Transverse colon (tissue), 4 donors: Measurements from ENCODE around the gene SUFU. TPM values are rescaled to one million over a fixed set of nuclear protein-coding genes. Genes with fewer than 3 reads are reported as not detected.

Experiments used
- DNase-seq: peaks from one replicate; pipeline ENCODE4 v3.0.0-alpha.2; 2019
- H3K27ac ChIP-seq, 4 donors: fragments of 200-600 bp; sonication (generic); 2 replicates each; pipeline ENCODE4 v1.5.1; 2016 to 2018; ENCODE audit warnings: inconsistent platforms in 4 of 4
- H3K27me3 ChIP-seq: fragments of 200-600 bp; sonication (generic); 2 replicates; pipeline ENCODE4 v1.5.1; 2017; ENCODE audit warnings: inconsistent platforms
- H3K36me3 ChIP-seq, 4 donors: fragments of 200-600 bp; sonication (generic); 2 replicates each; pipeline ENCODE4 v1.5.1; 2017 to 2019; ENCODE audit warnings: inconsistent platforms in 4 of 4
- H3K4me1 ChIP-seq, 4 donors: fragments of 200-600 bp; sonication (generic); 2 replicates each; pipeline ENCODE4 v1.5.1; 2017 to 2020; ENCODE audit warnings: inconsistent platforms in 4 of 4
- H3K4me3 ChIP-seq, 4 donors: fragments of 200-600 bp; sonication (generic); 1 replicate in 1 of 4; 2 replicates in 3 of 4; pipeline versions ENCODE4 v1.5.1 to v1.6.1; 2017 to 2019; ENCODE audit warnings: inconsistent platforms in 4 of 4
- H3K9me3 ChIP-seq, 2 donors: fragments of 200-600 bp; sonication (generic); 2 replicates each; pipeline ENCODE4 v1.5.1; 2017 to 2019; ENCODE audit warnings: inconsistent platforms in 2 of 2
- CTCF ChIP-seq, 5 experiments: fragments of 200-600 bp in 3 of 5; fragments of 450-650 bp in 2 of 5; sonication (generic) in 3 of 5; IDR thresholded peaks; 1 replicate in 2 of 5; 2 replicates in 3 of 5; pipeline ENCODE4 v1.5.1; 2016 to 2017; ENCODE audit warnings: antibody characterized with exemption in 5 of 5, inconsistent platforms in 3 of 5, mild to moderate bottlenecking in 2 of 5, moderate library complexity in 1 of 5
- EP300 ChIP-seq: sonication (generic); formaldehyde crosslinking; IDR thresholded peaks from one replicate; pipeline ENCODE4 v1.6.1; 2017; ENCODE audit warnings: antibody characterized with exemption, low read depth
- POLR2A ChIP-seq: fragments of 450-650 bp; IDR thresholded peaks from one replicate; pipeline ENCODE4 v1.6.1; 2016; ENCODE audit warnings: antibody characterized with exemption, mild to moderate bottlenecking, moderate library complexity
- POLR2AphosphoS5 ChIP-seq, 3 donors: sonication (generic); formaldehyde crosslinking; IDR thresholded peaks; one replicate each; pipeline ENCODE4 v1.6.1; 2016; ENCODE audit warnings: antibody characterized with exemption in 3 of 3
- WGBS, 2 donors: methylation state at CpG; one replicate each; pipeline ENCODE4 v1.1.5; 2018; ENCODE audit warnings: low coverage in 1 of 2; 5-methylcytosine and 5-hydroxymethylcytosine counted together
- in situ Hi-C, 4 donors: fragments of 200-750 bp; cut with MboI; loops; one replicate each; pipeline versions ENCODE4 v1.15.0 to v1.15.1; 2017; ENCODE audit warnings: low sequenced_read_pairs in 3 of 4, low pct_ligation_motif_present in 1 of 4, low pct_unique_long_range_greater_than_20kb in 1 of 4
- intact Hi-C: fragments of 100-400 bp; cut with DNase I; formaldehyde crosslinking; loops from one replicate; pipeline ENCODE4 v1.15.1; 2023; ENCODE audit warnings: low total_unique reads
- total RNA-seq, 4 donors: library from RNA; depleted of rRNA; stranded (reverse); fragments of >200 nt; gene quantifications; one replicate each; pipeline ENCODE4 v1.1.0, GENCODE V29; 2016

The SUFU gene
- total RNA-seq, 4 donors from 2014 or later, result 5.4 to 13.8 (median 6.6) TPM

DNA sequence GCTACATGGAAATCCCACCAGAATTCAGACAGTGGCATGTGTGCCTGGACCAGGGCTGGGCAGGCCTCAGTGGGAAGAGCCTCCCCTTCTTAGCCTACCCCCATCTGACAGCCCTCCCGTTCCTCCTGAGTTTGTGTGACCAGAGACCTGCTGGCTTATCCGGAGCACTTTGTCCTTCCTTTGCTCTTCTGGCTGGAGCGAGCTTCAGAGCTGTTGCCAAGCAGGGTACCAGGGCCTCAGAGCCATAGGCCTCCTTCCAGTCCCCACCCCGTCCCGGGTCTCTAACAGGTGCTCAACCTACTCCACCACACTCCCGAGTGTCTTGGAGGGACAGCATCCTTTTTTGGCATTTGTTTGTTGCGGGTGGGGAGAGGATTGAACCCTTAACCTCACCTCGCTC, 114.0 kb downstream of the SUFU start:
- Histone ChIP-seq H3K4me1 (peaks cover 28 to 62% (median 36%) of the 10 kb centered on the region in 4 donors), H3K36me3 (peaks cover 0 to 3% (median 0%) of the 10 kb centered on the region in 4 donors), H3K4me3 (no peak overlapping the region), H3K9me3 (no peaks in the 10 kb centered on the region), H3K27ac (peak overlapping the region in 1 of 4 donors; percentile 59), H3K27me3 (no peaks in the 10 kb centered on the region)
- TF ChIP-seq POLR2AphosphoS5 (IDR thresholded peaks at IDR 0.05), result no peak
- TF ChIP-seq EP300, result no peak
- TF ChIP-seq POLR2A, result no peak
- TF ChIP-seq CTCF (IDR thresholded peaks at IDR 0.05), result no peak
- DNase-seq, result no peak
- in situ Hi-C loops (no loop called here), intact Hi-C loops (no loop called here)
- WGBS, 2 donors, result 88% methylated on average over 8 of the region's 8 CpGs; no CpG with 5 or more reads in 1 of the 2 donors

DNA sequence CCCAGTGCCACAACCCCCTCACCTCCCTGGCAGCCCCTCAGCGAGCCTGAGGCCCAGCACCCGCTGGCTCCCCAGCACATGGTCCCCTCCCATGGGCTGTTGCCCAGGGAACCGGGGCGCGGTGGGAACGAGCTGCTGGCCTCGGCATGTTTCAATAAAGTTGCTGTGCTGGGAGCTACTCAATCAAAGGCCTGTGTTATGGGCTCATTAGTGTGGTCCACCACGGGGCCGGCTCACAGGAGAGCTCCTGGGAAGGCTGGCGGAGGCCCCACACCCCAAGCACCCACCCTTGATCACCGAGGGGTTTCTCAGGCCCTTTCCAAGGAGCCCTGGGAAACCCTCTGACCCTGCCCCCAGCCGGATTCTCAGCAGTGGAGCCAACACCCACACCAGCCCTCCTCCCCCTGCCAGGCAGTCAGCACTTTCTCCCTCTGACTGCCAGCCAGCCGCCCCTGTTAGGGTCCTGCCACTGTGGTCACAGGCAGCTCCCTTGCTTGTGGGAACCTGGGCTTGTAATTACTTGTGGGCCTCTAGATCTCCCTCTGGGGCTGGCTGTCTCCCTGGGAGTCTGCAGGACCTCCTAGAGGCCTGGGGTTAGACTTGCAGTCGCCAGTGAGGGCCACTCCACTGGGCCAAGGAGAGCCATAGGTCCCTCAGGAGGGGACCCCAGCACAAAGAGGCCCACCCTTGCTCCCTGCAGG, 115.7 kb downstream of the SUFU start:
- Histone ChIP-seq H3K9me3 (no peaks in the 10 kb centered on the region), H3K27me3 (no peaks in the 10 kb centered on the region), H3K36me3 (peaks cover 0 to 3% (median 0%) of the 10 kb centered on the region in 4 donors), H3K27ac (peak overlapping the region; percentile 21 to 59 (median 42)), H3K4me1 (peaks cover 28 to 51% (median 30%) of the 10 kb centered on the region in 4 donors), H3K4me3 (no peak overlapping the region)
- no peak for TF ChIP-seq POLR2A
- no peak for TF ChIP-seq POLR2AphosphoS5 (IDR thresholded peaks at IDR 0.05)
- no peak for TF ChIP-seq CTCF (IDR thresholded peaks at IDR 0.05)
- TF ChIP-seq EP300, result no peak
- WGBS, 2 donors, result 81% methylated on average over 5 of the region's 14 CpGs; no CpG with 5 or more reads in 1 of the 2 donors
- DNase-seq, result no peak
- intact Hi-C loops, result no loop called here
- in situ Hi-C loops, result no loop called here

GRCh38 chr10:102620138-102620590, 116.4 kb downstream of the SUFU start:
- H3K4me3 ChIP-seq, result no peak overlapping the region
- peak; percentile 49 for DNase-seq
- peaks cover 0 to 3% (median 0%) of the 10 kb centered on the region in 4 donors for H3K36me3 ChIP-seq
- peaks cover 28 to 51% (median 30%) of the 10 kb centered on the region in 4 donors for H3K4me1 ChIP-seq
- H3K27me3 ChIP-seq, result no peaks in the 10 kb centered on the region
- TF ChIP-seq POLR2A (no peak), EP300 (no peak), POLR2AphosphoS5 (IDR thresholded peaks at IDR 0.05) (no peak), CTCF (IDR thresholded peaks at IDR 0.05) (no peak)
- in situ Hi-C loops, result no loop called here
- H3K9me3 ChIP-seq, result no peaks in the 10 kb centered on the region
- 46% methylated on average over 4 of the region's 5 CpGs; no CpG with 5 or more reads in 1 of the 2 donors for WGBS, 2 donors
- intact Hi-C loops, result no loop called here
- H3K27ac ChIP-seq, result peak overlapping the region; percentile 21 to 59 (median 42)

DNA sequence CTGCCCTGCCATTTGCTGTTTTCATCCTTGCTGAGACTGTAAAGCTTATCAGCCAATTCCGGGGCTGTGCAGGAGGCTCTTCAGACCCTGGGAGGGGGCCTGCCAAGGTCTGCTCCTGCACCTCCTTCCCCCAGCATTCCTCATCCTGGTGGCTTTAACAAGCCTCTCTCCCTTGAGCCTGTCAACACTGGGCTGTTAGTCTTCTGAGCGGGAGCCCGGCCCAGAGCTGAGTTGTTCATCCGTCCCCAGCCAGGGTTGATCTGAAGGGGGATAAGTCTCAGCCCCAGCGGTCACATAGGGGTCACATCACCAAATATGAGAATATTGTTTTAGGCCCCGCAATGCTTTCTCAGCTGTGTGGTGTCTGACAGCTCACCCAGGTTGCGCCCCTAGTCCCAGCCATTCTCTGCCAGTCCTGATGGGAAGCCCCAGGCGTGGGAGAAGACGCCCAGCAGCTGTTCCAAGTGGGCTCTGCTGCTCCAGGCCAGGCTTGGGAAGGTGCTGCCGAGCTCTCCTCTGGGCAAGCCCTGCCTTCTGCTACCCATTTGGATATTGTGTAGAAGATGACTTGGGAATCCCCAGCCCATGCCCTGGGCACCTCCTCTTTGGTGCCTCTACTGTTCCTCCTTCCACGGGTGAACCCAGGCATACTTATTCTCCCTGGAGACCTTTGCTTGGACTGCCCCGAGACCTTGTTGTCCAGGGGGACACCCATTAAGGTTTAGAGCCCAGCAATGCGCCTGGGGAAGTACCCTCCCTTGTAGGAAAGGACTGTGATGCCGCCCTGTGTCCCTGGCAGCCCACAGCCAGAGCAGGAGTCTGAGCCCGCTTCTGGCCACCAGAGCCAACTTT, 117.0 kb downstream of the SUFU start:
- no peak for TF ChIP-seq EP300
- no peak for TF ChIP-seq CTCF (IDR thresholded peaks at IDR 0.05)
- TF ChIP-seq POLR2A, result no peak
- no peak for TF ChIP-seq POLR2AphosphoS5 (IDR thresholded peaks at IDR 0.05)
- H3K27ac ChIP-seq, result peak overlapping the region; percentile 21 to 59 (median 42)
- WGBS, 2 donors, result 69 to 80% methylated on average over 1 to 14 of the region's 15 CpGs
- in situ Hi-C loops (no loop called here), intact Hi-C loops (no loop called here)
- H3K9me3 ChIP-seq, result no peaks in the 10 kb centered on the region
- H3K36me3 ChIP-seq, result peaks cover 0 to 3% (median 0%) of the 10 kb centered on the region in 4 donors
- H3K4me1 ChIP-seq, result peaks cover 28 to 44% (median 30%) of the 10 kb centered on the region in 4 donors
- no peaks in the 10 kb centered on the region for H3K27me3 ChIP-seq
- no peak overlapping the region for H3K4me3 ChIP-seq
- DNase-seq, result no peak
